WTC11 (cell line): Measurements from ENCODE around the gene CCDC137.

Source experiments
- CBFB ChIP-seq: sonication (generic); formaldehyde crosslinking; IDR thresholded peaks from 2 replicates; pipeline ENCODE4 v1.8.1; 2022; ENCODE audit warnings: mild to moderate bottlenecking, low read depth, missing genetic modification reagents
- CREB1 ChIP-seq: sonication (generic); formaldehyde crosslinking; IDR thresholded peaks from 2 replicates; pipeline ENCODE4 v1.8.0; 2023; ENCODE audit warnings: mild to moderate bottlenecking, missing genetic modification reagents
- CTCF ChIP-seq: fragments of 200-600 bp; IDR thresholded peaks from 2 replicates; pipeline ENCODE4 v1.8.0; 2022; ENCODE audit warnings: antibody characterized with exemption
- MAX ChIP-seq: sonication (generic); formaldehyde crosslinking; IDR thresholded peaks from 2 replicates; pipeline ENCODE4 v1.8.0; 2022; ENCODE audit warnings: mild to moderate bottlenecking, missing genetic modification reagents
- MXD4 ChIP-seq: fragments of 250-450 bp; sonication (Bioruptor Pico); IDR thresholded peaks from 2 replicates; pipeline ENCODE4 v1.8.0; 2021; ENCODE audit warnings: mild to moderate bottlenecking, moderate library complexity, borderline replicate concordance
- RORB ChIP-seq: fragments of 250-450 bp; sonication (Bioruptor Pico); IDR thresholded peaks from 2 replicates; pipeline ENCODE4 v1.9.0; 2021; ENCODE audit warnings: mild to moderate bottlenecking
- TCF7 ChIP-seq: sonication (generic); formaldehyde crosslinking; IDR thresholded peaks from 2 replicates; pipeline ENCODE4 v1.8.0; 2022; ENCODE audit warnings: mild to moderate bottlenecking, low read depth, missing genetic modification reagents, moderate library complexity
- ZNF281 ChIP-seq: sonication (generic); formaldehyde crosslinking; IDR thresholded peaks from 2 replicates; pipeline ENCODE4 v1.8.0; 2023; ENCODE audit warnings: mild to moderate bottlenecking, missing genetic modification reagents
- ZNF425 ChIP-seq: fragments of 250-450 bp; sonication (Bioruptor Pico); conservative IDR thresholded peaks from 2 replicates; pipeline ENCODE4 v1.9.0; 2021; ENCODE audit warnings: mild to moderate bottlenecking

- TF ChIP-seq MAX, result no peak
- TF ChIP-seq CTCF, result no peak
- no peak for TF ChIP-seq CREB1 (CRISPR knock-in tag)
- TF ChIP-seq TCF7 (CRISPR knock-in tag), result no peak
- no peak for TF ChIP-seq ZNF281
- TF ChIP-seq CBFB, result no peak
- no peak for TF ChIP-seq ZNF425 (CRISPR knock-in tag)
- no peak for TF ChIP-seq RORB
- TF ChIP-seq MXD4 (CRISPR knock-in tag), result no peak
Observed at GRCh38 chr17:81656835-81657234, 9.7 kb upstream of the CCDC137 start.
